Measurements from ENCODE around the gene SYNJ2BP.
"Not testable (repeated sequence)": the region's sequence is repeated elsewhere in the genome, so short reads cannot be mapped to it uniquely, and the experiment has no call there.

Gene SYNJ2BP

GRCh38 chr14:70416725-70417349 is at the start of gene SYNJ2BP:
SYNJ2BP (minus strand) TSS chr14:70417090; CDS start chr14:70416963, 127 bp downstream.
- peak; percentile 50 for DNase-seq

GRCh38 chr14:70454731-70455130 is 37.8 kb upstream of the SYNJ2BP start:
- no peak for DNase-seq

GRCh38 chr14:70451874-70452273 is 35.0 kb upstream of the SYNJ2BP start, which contains the start of gene ADAM21:
ADAM21 (plus strand) TSS chr14:70452174; CDS start chr14:70457500, 5,326 bp downstream.
- no peak for DNase-seq

- no peak for DNase-seq
Measured at GRCh38 chr14:70448633-70449340, 31.9 kb upstream of the SYNJ2BP start.

GRCh38 chr14:70442750-70443149 is 25.9 kb upstream of the SYNJ2BP start:
- no peak for DNase-seq

- no peak for DNase-seq
Measured at GRCh38 chr14:70441641-70442040, 24.8 kb upstream of the SYNJ2BP start.

- no peak for DNase-seq
Measured at GRCh38 chr14:70436867-70437266, 20.0 kb upstream of the SYNJ2BP start.

GRCh38 chr14:70426555-70426954 is 9.7 kb upstream of the SYNJ2BP start:
- DNase-seq = not testable (repeated sequence)

- DNase-seq = no peak
Measured at GRCh38 chr14:70425354-70425753, 8.5 kb upstream of the SYNJ2BP start.

- no peak for DNase-seq
Measured at GRCh38 chr14:70422538-70422937, 5.6 kb upstream of the SYNJ2BP start.

GRCh38 chr14:70419270-70419931 is 2.5 kb upstream of the SYNJ2BP start:
- DNase-seq = not testable (repeated sequence)

- DNase-seq = no peak
Measured at GRCh38 chr14:70416338-70416724, 559 bp downstream of the SYNJ2BP start.

- no peak for DNase-seq
Measured at GRCh38 chr14:70415788-70416187, 1.1 kb downstream of the SYNJ2BP start.

GRCh38 chr14:70407621-70408020 is 9.3 kb downstream of the SYNJ2BP start:
- DNase-seq = no peak

GRCh38 chr14:70406216-70406615 is 10.7 kb downstream of the SYNJ2BP start:
- DNase-seq = not testable (repeated sequence)

- not testable (repeated sequence) for DNase-seq
Measured at GRCh38 chr14:70403335-70403734, 13.6 kb downstream of the SYNJ2BP start.

GRCh38 chr14:70401643-70402042 is 15.2 kb downstream of the SYNJ2BP start:
- no peak for DNase-seq

GRCh38 chr14:70398706-70399431 is 18.0 kb downstream of the SYNJ2BP start:
- DNase-seq = no peak

GRCh38 chr14:70398280-70398679 is 18.6 kb downstream of the SYNJ2BP start:
- DNase-seq = no peak

- DNase-seq = no peak
Measured at GRCh38 chr14:70397746-70398145, 19.1 kb downstream of the SYNJ2BP start.

GRCh38 chr14:70394674-70395306 is 22.1 kb downstream of the SYNJ2BP start:
- DNase-seq = no peak

- no peak for DNase-seq
Measured at GRCh38 chr14:70392676-70393075, 24.2 kb downstream of the SYNJ2BP start.

Measured in T1000 (cell line).